Epithelial cell of esophagus (primary cell): ENCODE data around the gene SART1.
"Not testable (repeated sequence)": the region's sequence is repeated elsewhere in the genome, so short reads cannot be mapped to it uniquely, and the experiment has no call there.

Experiments
- DNase-seq: peaks from one replicate; pipeline ENCODE4 v3.0.0; 2010; ENCODE audit warnings: low read depth
- H3K4me3 ChIP-seq: 2 replicates; pipeline ENCODE4 v1.5.1; 2011; ENCODE audit warnings: mild to moderate bottlenecking, low read length, control low read depth
- CTCF ChIP-seq: IDR thresholded peaks from 2 replicates; pipeline ENCODE4 v1.5.1; 2011; ENCODE audit warnings: low read depth, mild to moderate bottlenecking, low read length, control low read depth, inconsistent platforms; ENCODE audit not compliant: insufficient read depth; ENCODE audit errors: missing control alignments

SART1 gene

GRCh38 chr11:65945941-65946558, 15.5 kb upstream of the SART1 start:
- no peak for TF ChIP-seq CTCF
- no peak overlapping the region for H3K4me3 ChIP-seq
- no peak for DNase-seq

- H3K4me3 ChIP-seq, result no peak overlapping the region
- no peak for DNase-seq
- TF ChIP-seq CTCF, result no peak
Observed at GRCh38 chr11:65946655-65947054, 14.9 kb upstream of the SART1 start.

GRCh38 chr11:65947133-65947532, 14.4 kb upstream of the SART1 start:
- no peak overlapping the region for H3K4me3 ChIP-seq
- no peak for DNase-seq
- no peak for TF ChIP-seq CTCF

GRCh38 chr11:65947603-65948125, 13.9 kb upstream of the SART1 start:
- DNase-seq, result no peak
- TF ChIP-seq CTCF, result no peak
- H3K4me3 ChIP-seq, result no peak overlapping the region

GRCh38 chr11:65950711-65951110, 10.8 kb upstream of the SART1 start:
- DNase-seq, H3K4me3 ChIP-seq: not testable (repeated sequence)

GRCh38 chr11:65951641-65952040, 9.9 kb upstream of the SART1 start:
- DNase-seq, result peak; percentile 56
- not testable (repeated sequence) for H3K4me3 ChIP-seq

GRCh38 chr11:65952052-65952521, 9.4 kb upstream of the SART1 start:
- no peak overlapping the region for H3K4me3 ChIP-seq
- DNase-seq, result peak; percentile 74
- no peak for TF ChIP-seq CTCF

GRCh38 chr11:65953471-65953870, 8.1 kb upstream of the SART1 start:
- no peak overlapping the region for H3K4me3 ChIP-seq
- TF ChIP-seq CTCF, result no peak
- no peak for DNase-seq
